ENCODE results near the gene SSPN.
A peak's percentile ranks its signal among the peaks of the same experiment; 100 is the strongest.

SSPN gene

DNA sequence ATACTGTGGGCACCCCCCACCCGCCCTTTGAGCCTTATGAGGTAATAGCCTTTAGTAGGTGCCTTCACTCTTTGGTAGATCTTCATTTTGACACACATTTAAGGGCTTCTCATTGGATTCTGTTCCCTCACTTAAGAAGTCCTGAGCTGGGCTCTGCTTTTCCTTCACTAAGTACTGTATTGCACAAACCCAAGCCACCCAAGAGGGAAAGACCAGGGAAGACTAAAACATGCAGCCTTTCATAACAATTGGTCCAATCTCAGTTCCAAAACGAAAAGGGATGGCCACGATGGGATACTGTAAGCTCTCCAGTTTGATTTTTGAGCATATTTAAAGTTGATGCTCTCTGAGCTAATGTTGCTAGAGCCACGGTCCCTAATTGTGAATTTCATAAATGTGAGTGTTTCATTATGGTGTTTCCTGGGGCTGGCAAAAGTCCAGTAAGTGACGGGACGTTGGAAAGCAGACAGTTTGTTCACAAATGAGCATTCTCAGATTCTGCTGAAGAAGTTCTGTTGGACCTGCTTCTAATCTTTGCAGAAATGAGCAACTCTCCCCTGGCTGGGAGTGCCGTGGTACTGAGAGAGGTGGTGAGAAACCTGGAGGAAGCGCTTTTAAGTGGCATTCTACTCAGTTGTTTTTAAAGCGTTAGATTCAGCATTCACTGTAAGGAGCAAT lies 9.4 kb downstream of the SSPN start:
- Histone ChIP-seq H3K27ac (ENCODE audit: low read depth, low read length) (no peak overlapping the region), H3K4me1 (ENCODE audit: control insufficient read depth, insufficient read depth, low read length, unreplicated experiment) (no peaks in the 10 kb centered on the region), H3K27me3 (ENCODE audit: insufficient read depth, low read length) (no peaks in the 10 kb centered on the region), H2AFZ (ENCODE audit: low read length, unreplicated experiment) (no peak overlapping the region), H3K36me3 (ENCODE audit: insufficient read depth, low read length) (no peaks in the 10 kb centered on the region), H3K4me3 (ENCODE audit: low read depth, low read length) (no peak overlapping the region), H3K79me2 (ENCODE audit: control insufficient read depth, insufficient read depth, low read length, unreplicated experiment) (no peaks in the 10 kb centered on the region)

GRCh38 chr12:26205298-26205697 lies 9.9 kb downstream of the SSPN start:
- H3K4me3 ChIP-seq (ENCODE audit: low read depth, low read length), result no peak overlapping the region
- H2AFZ ChIP-seq (ENCODE audit: low read length, unreplicated experiment), result no peak overlapping the region
- H3K36me3 ChIP-seq (ENCODE audit: insufficient read depth, low read length), result no peaks in the 10 kb centered on the region
- no peaks in the 10 kb centered on the region for H3K4me1 ChIP-seq (ENCODE audit: control insufficient read depth, insufficient read depth, low read length, unreplicated experiment)
- H3K79me2 ChIP-seq (ENCODE audit: control insufficient read depth, insufficient read depth, low read length, unreplicated experiment), result no peaks in the 10 kb centered on the region
- no peaks in the 10 kb centered on the region for H3K27me3 ChIP-seq (ENCODE audit: insufficient read depth, low read length)
- H3K27ac ChIP-seq (ENCODE audit: low read depth, low read length), result no peak overlapping the region

GRCh38 chr12:26205941-26206340 lies 10.6 kb downstream of the SSPN start:
- H3K27ac ChIP-seq (ENCODE audit: low read depth, low read length), result no peak overlapping the region
- no peak overlapping the region for H2AFZ ChIP-seq (ENCODE audit: low read length, unreplicated experiment)
- no peaks in the 10 kb centered on the region for H3K27me3 ChIP-seq (ENCODE audit: insufficient read depth, low read length)
- no peaks in the 10 kb centered on the region for H3K79me2 ChIP-seq (ENCODE audit: control insufficient read depth, insufficient read depth, low read length, unreplicated experiment)
- no peak overlapping the region for H3K4me3 ChIP-seq (ENCODE audit: low read depth, low read length)
- H3K36me3 ChIP-seq (ENCODE audit: insufficient read depth, low read length), result no peaks in the 10 kb centered on the region
- H3K4me1 ChIP-seq (ENCODE audit: control insufficient read depth, insufficient read depth, low read length, unreplicated experiment), result no peaks in the 10 kb centered on the region

GRCh38 chr12:26211331-26211730 lies 16.0 kb downstream of the SSPN start:
- Histone ChIP-seq H3K4me1 (ENCODE audit: control insufficient read depth, insufficient read depth, low read length, unreplicated experiment) (peaks cover 7% of the 10 kb centered on the region), H3K79me2 (ENCODE audit: control insufficient read depth, insufficient read depth, low read length, unreplicated experiment) (no peaks in the 10 kb centered on the region), H2AFZ (ENCODE audit: low read length, unreplicated experiment) (no peak overlapping the region), H3K27ac (ENCODE audit: low read depth, low read length) (no peak overlapping the region), H3K4me3 (ENCODE audit: low read depth, low read length) (no peak overlapping the region), H3K36me3 (ENCODE audit: insufficient read depth, low read length) (no peaks in the 10 kb centered on the region), H3K27me3 (ENCODE audit: insufficient read depth, low read length) (no peaks in the 10 kb centered on the region)

DNA sequence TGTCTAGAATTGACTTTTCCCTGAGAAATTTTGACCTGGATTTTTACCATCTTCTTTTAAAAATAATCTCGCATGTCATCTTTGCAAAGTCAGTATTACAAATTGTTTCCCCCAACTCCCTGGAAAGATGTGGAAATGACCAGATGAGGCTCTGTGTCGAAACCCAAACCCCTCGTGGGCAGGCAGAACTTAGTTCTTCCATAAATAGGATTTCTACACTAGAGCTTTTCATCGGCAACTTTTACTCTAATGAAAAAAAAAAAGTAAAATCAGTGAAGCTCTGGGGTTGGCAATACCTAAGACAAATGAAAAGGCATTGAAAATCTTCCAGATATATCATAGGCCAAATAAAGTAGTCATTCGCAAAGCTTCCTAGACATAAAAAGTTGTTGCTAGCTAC lies 17.0 kb downstream of the SSPN start:
- Histone ChIP-seq H3K27me3 (ENCODE audit: insufficient read depth, low read length) (no peaks in the 10 kb centered on the region), H3K4me1 (ENCODE audit: control insufficient read depth, insufficient read depth, low read length, unreplicated experiment) (peaks cover 7% of the 10 kb centered on the region), H3K4me3 (ENCODE audit: low read depth, low read length) (no peak overlapping the region), H3K79me2 (ENCODE audit: control insufficient read depth, insufficient read depth, low read length, unreplicated experiment) (no peaks in the 10 kb centered on the region), H3K36me3 (ENCODE audit: insufficient read depth, low read length) (no peaks in the 10 kb centered on the region), H3K27ac (ENCODE audit: low read depth, low read length) (no peak overlapping the region), H2AFZ (ENCODE audit: low read length, unreplicated experiment) (no peak overlapping the region)

GRCh38 chr12:26212988-26213387 lies 17.6 kb downstream of the SSPN start:
- no peak overlapping the region for H3K27ac ChIP-seq (ENCODE audit: low read depth, low read length)
- no peaks in the 10 kb centered on the region for H3K36me3 ChIP-seq (ENCODE audit: insufficient read depth, low read length)
- H3K4me1 ChIP-seq (ENCODE audit: control insufficient read depth, insufficient read depth, low read length, unreplicated experiment), result peaks cover 7% of the 10 kb centered on the region
- H2AFZ ChIP-seq (ENCODE audit: low read length, unreplicated experiment), result no peak overlapping the region
- no peaks in the 10 kb centered on the region for H3K27me3 ChIP-seq (ENCODE audit: insufficient read depth, low read length)
- H3K4me3 ChIP-seq (ENCODE audit: low read depth, low read length), result no peak overlapping the region
- no peaks in the 10 kb centered on the region for H3K79me2 ChIP-seq (ENCODE audit: control insufficient read depth, insufficient read depth, low read length, unreplicated experiment)

DNA sequence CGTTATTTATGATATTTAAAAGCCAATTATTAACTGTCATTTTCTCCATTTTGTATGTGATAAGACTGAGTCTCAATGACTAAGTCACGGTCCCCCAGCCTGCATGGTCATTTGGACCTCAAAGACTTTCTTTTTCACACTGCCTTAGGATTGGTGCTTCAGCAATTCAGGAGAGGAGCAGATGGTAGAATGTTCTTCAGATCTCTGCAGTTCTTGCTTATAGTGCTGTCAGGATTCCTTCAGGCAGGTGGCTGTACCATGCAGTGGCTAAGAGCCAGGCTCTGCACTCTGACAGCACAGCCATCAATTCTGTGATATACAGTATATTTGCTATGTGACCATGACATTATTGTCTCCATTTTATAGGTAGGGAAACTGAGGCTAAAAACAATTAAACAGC lies 18.7 kb downstream of the SSPN start:
- Histone ChIP-seq H3K36me3 (ENCODE audit: insufficient read depth, low read length) (no peaks in the 10 kb centered on the region), H3K4me1 (ENCODE audit: control insufficient read depth, insufficient read depth, low read length, unreplicated experiment) (peaks cover 7% of the 10 kb centered on the region), H3K4me3 (ENCODE audit: low read depth, low read length) (no peak overlapping the region), H3K27me3 (ENCODE audit: insufficient read depth, low read length) (no peaks in the 10 kb centered on the region), H2AFZ (ENCODE audit: low read length, unreplicated experiment) (no peak overlapping the region), H3K79me2 (ENCODE audit: control insufficient read depth, insufficient read depth, low read length, unreplicated experiment) (no peaks in the 10 kb centered on the region), H3K27ac (ENCODE audit: low read depth, low read length) (no peak overlapping the region)

DNA sequence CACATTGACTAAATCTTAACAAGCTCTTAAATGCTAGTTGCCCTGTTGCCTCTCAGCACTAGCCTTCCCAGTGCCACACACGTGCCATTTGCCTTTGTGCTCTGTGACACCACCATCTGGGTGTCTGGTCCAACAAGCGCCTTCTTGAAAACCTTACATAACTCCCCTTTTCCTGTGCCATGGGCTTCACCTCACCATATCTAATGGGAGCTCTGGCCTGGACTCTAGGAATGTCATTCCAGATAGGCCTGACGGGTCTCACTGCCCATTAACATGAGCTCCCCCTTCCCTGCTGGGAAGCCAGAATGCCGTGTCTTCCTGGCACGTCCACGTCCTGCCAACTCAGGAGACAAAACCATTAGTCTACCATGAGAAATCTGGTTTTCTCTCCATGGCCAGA lies 24.4 kb downstream of the SSPN start:
- no peak overlapping the region for H2AFZ ChIP-seq (ENCODE audit: low read length, unreplicated experiment)
- no peaks in the 10 kb centered on the region for H3K79me2 ChIP-seq (ENCODE audit: control insufficient read depth, insufficient read depth, low read length, unreplicated experiment)
- no peak overlapping the region for H3K4me3 ChIP-seq (ENCODE audit: low read depth, low read length)
- no peak overlapping the region for H3K27ac ChIP-seq (ENCODE audit: low read depth, low read length)
- no peaks in the 10 kb centered on the region for H3K36me3 ChIP-seq (ENCODE audit: insufficient read depth, low read length)
- no peaks in the 10 kb centered on the region for H3K27me3 ChIP-seq (ENCODE audit: insufficient read depth, low read length)
- no peaks in the 10 kb centered on the region for H3K4me1 ChIP-seq (ENCODE audit: control insufficient read depth, insufficient read depth, low read length, unreplicated experiment)

DNA sequence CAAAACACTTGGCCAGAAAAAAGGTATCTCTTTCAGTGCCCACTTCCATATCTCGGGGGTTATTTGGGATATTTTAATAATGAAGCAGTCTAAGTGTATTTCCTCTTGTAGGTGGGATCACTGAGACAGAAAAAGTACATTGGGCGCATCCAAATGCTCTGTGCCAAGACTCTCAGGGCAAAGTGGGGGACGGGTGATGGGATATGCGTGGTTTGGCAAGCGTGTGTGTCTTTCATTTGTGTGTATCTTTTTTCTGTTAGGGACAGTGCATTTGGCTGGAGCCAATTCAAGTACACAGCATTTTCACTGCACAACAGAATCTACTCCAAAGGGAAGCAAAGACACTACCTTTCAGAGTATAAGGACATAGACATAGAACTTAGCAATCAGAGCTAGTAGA lies 29.3 kb downstream of the SSPN start:
- Histone ChIP-seq H3K36me3 (ENCODE audit: insufficient read depth, low read length) (no peaks in the 10 kb centered on the region), H3K27ac (ENCODE audit: low read depth, low read length) (no peak overlapping the region), H2AFZ (ENCODE audit: low read length, unreplicated experiment) (no peak overlapping the region), H3K4me3 (ENCODE audit: low read depth, low read length) (no peak overlapping the region), H3K79me2 (ENCODE audit: control insufficient read depth, insufficient read depth, low read length, unreplicated experiment) (no peaks in the 10 kb centered on the region), H3K27me3 (ENCODE audit: insufficient read depth, low read length) (no peaks in the 10 kb centered on the region), H3K4me1 (ENCODE audit: control insufficient read depth, insufficient read depth, low read length, unreplicated experiment) (peaks cover 3% of the 10 kb centered on the region)

DNA sequence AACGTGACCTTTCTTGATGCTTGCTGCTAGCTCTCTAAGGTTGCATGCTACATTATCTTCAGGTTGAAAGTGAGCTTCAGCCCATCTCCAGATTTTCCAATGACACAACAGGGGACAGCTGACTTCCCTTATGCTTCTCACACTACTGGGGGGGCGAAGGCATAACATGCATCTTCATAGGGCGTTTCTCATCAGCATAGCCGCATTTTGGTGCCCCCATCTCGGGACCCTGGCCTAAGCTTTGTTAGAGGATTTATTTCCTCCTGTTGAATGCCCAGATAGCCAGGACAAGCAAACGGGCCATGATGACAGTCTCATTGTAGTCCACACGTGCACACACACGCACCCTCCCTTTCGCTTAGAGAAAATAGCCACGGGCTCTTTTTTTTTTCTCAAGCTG lies 30.7 kb downstream of the SSPN start:
- no peak overlapping the region for H2AFZ ChIP-seq (ENCODE audit: low read length, unreplicated experiment)
- H3K27ac ChIP-seq (ENCODE audit: low read depth, low read length), result no peak overlapping the region
- H3K4me3 ChIP-seq (ENCODE audit: low read depth, low read length), result no peak overlapping the region; the same call in 1 of the 2 replicates
- no peaks in the 10 kb centered on the region for H3K27me3 ChIP-seq (ENCODE audit: insufficient read depth, low read length)
- H3K4me1 ChIP-seq (ENCODE audit: control insufficient read depth, insufficient read depth, low read length, unreplicated experiment), result peaks cover 3% of the 10 kb centered on the region
- no peaks in the 10 kb centered on the region for H3K36me3 ChIP-seq (ENCODE audit: insufficient read depth, low read length)
- no peaks in the 10 kb centered on the region for H3K79me2 ChIP-seq (ENCODE audit: control insufficient read depth, insufficient read depth, low read length, unreplicated experiment)

DNA sequence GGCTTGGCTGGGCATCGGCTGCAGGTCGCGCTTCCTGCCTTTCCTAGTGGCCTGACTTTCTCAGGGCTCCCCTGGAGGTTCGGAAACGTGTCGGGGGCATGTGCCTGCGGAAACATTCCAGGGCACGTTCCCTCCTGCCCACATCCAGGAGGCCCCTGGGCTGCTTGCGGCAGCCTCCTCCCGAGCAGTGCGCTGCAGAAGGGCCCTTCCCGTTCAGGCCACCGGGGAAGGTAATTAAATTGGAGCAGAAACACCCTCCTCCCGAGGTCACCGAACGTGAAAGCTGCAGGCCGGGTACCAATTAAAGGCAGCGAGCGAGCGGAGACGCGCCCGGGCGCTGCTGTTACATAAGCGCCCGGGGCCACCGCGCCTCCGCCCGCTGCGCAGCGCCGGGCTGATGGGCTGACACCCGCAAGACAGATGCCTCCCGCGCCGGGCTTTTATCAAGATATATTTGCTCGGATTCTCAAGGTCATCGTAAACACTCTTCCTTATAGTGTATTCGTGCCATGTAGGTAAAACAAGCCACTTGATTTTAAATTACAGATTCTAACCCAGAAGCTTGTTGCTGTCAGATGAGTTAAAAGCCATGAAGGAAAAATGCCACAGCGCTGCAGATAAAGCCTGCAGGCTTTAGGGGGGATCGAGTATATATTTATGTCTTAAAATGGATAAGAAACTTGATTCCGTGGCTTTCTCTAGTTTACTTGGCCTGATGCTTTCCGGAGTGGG lies 31.4 kb downstream of the SSPN start:
- peaks cover 3% of the 10 kb centered on the region for H3K4me1 ChIP-seq (ENCODE audit: control insufficient read depth, insufficient read depth, low read length, unreplicated experiment)
- no peaks in the 10 kb centered on the region for H3K27me3 ChIP-seq (ENCODE audit: insufficient read depth, low read length)
- peak overlapping the region; percentile 67 for H2AFZ ChIP-seq (ENCODE audit: low read length, unreplicated experiment)
- no peaks in the 10 kb centered on the region for H3K36me3 ChIP-seq (ENCODE audit: insufficient read depth, low read length)
- H3K27ac ChIP-seq (ENCODE audit: low read depth, low read length), result no peak overlapping the region
- H3K4me3 ChIP-seq (ENCODE audit: low read depth, low read length), result peak overlapping the region; percentile 76
- no peaks in the 10 kb centered on the region for H3K79me2 ChIP-seq (ENCODE audit: control insufficient read depth, insufficient read depth, low read length, unreplicated experiment)

All from ACC112 (cell line).